Fibroblast of lung (primary cell): ENCODE data around the gene EIF2D. TPM values are rescaled to one million over a fixed set of nuclear protein-coding genes. Genes with fewer than 3 reads are reported as not detected.

Source experiments
- DNase-seq, 2 donors: peaks; one replicate each; pipeline versions ENCODE4 v3.0.0 to v3.0.0-alpha.2; 2010; ENCODE audit warnings: low read depth in 2 of 2
- H2AFZ ChIP-seq: 2 replicates; pipeline ENCODE4 v1.5.1; 2012; ENCODE audit warnings: low read length, control low read depth, inconsistent platforms
- H3K27ac ChIP-seq: 2 replicates; pipeline ENCODE4 v1.5.1; 2011; ENCODE audit warnings: low read length, control low read depth; ENCODE audit not compliant: insufficient read depth
- H3K27me3 ChIP-seq: 2 replicates; pipeline ENCODE4 v1.5.1; 2011; ENCODE audit warnings: mild to moderate bottlenecking, low read length; ENCODE audit not compliant: control insufficient read depth, insufficient read depth
- H3K36me3 ChIP-seq: 2 replicates; pipeline ENCODE4 v1.5.1; 2011; ENCODE audit warnings: low read length; ENCODE audit not compliant: control insufficient read depth, insufficient read depth
- H3K4me1 ChIP-seq: 2 replicates; pipeline ENCODE4 v1.5.1; 2011; ENCODE audit warnings: low read length; ENCODE audit not compliant: control insufficient read depth, insufficient read depth; ENCODE audit errors: extremely low read depth
- H3K4me2 ChIP-seq: 2 replicates; pipeline ENCODE4 v1.5.1; 2011; ENCODE audit warnings: low read length, control low read depth; ENCODE audit not compliant: insufficient read depth; ENCODE audit errors: extremely low read depth
- H3K4me3 ChIP-seq, 4 experiments: fragments of 200-600 bp in 1 of 4; sonication (generic) in 1 of 4; replicated peaks in 1 of 4; 2 replicates each; pipeline ENCODE4 v1.5.1; 2011 to 2016; ENCODE audit warnings: low read length in 4 of 4, low read depth in 3 of 4, mild to moderate bottlenecking in 3 of 4, control low read depth in 2 of 4, inconsistent platforms in 1 of 4, mixed read lengths in 1 of 4; ENCODE audit not compliant: insufficient read depth in 1 of 4; ENCODE audit errors: control extremely low read depth in 1 of 4
- H3K79me2 ChIP-seq: 2 replicates; pipeline ENCODE4 v1.5.1; 2012; ENCODE audit warnings: mild to moderate bottlenecking, low read length, inconsistent platforms; ENCODE audit not compliant: control insufficient read depth, insufficient read depth
- H3K9ac ChIP-seq: 2 replicates; pipeline ENCODE4 v1.5.1; 2011; ENCODE audit warnings: mild to moderate bottlenecking, low read length, control low read depth; ENCODE audit not compliant: insufficient read depth
- H3K9me3 ChIP-seq: 2 replicates; pipeline ENCODE4 v1.5.1; 2012; ENCODE audit warnings: low read depth, low read length; ENCODE audit not compliant: control insufficient read depth, insufficient read depth
- H4K20me1 ChIP-seq: 2 replicates; pipeline ENCODE4 v1.5.1; 2011; ENCODE audit warnings: low read length; ENCODE audit not compliant: control insufficient read depth, insufficient read depth; ENCODE audit errors: extremely low read depth
- CTCF ChIP-seq, 2 donors: IDR thresholded peaks in 1 of 2; conservative IDR thresholded peaks in 1 of 2; 1 replicate in 1 of 2; 2 replicates in 1 of 2; pipeline ENCODE4 v1.5.1; 2011 to 2012; ENCODE audit warnings: low read length in 2 of 2, control low read depth in 1 of 2, inconsistent platforms in 1 of 2, low read depth in 1 of 2, mild to moderate bottlenecking in 1 of 2
- EZH2 ChIP-seq: IDR thresholded peaks from 2 replicates; pipeline ENCODE4 v1.5.1; 2012; ENCODE audit warnings: low read length, control low read depth, mild to moderate bottlenecking; ENCODE audit errors: missing control alignments
- polyA plus RNA-seq, 2 donors: library from polyadenylated mRNA; depleted of rRNA in 1 of 2; stranded (reverse) in 1 of 2; unstranded in 1 of 2; fragments of >200 nt; gene quantifications; 2 replicates each; pipeline ENCODE4 v1.2.1, GENCODE V29; 2011 to 2012; ENCODE audit warnings: missing spikeins in 1 of 2
- total RNA-seq: library from RNA; depleted of rRNA; stranded (reverse); fragments of >200 nt; gene quantifications from 2 replicates; pipeline ENCODE4 v1.2.1, GENCODE V29; 2014

EIF2D gene
- total and polyA plus RNA-seq, 2 donors (not counting 1 experiment from before 2014, with no cell fraction given): 53.0 to 59.8 TPM

GRCh38 chr1:206572835-206573234, 39.4 kb downstream of the EIF2D start:
- TF ChIP-seq CTCF (conservative IDR thresholded peaks at IDR 0.05 in 1 of 2, IDR thresholded peaks at IDR 0.05 in 1 of 2; ENCODE audit: low read depth in 1 of 2, low read length in 2 of 2): no peak
- no peak for TF ChIP-seq EZH2
- no peaks in the 10 kb centered on the region for H3K79me2 ChIP-seq
- H3K9me3 ChIP-seq: no peaks in the 10 kb centered on the region
- H3K4me2 ChIP-seq: no peak overlapping the region
- H3K4me3 ChIP-seq: no peak overlapping the region
- H3K9ac ChIP-seq: no peak overlapping the region
- no peak for DNase-seq
- no peaks in the 10 kb centered on the region for H3K4me1 ChIP-seq
- no peak overlapping the region for H3K27ac ChIP-seq
- no peaks in the 10 kb centered on the region for H3K36me3 ChIP-seq
- no peaks in the 10 kb centered on the region for H4K20me1 ChIP-seq
- H3K27me3 ChIP-seq: no peaks in the 10 kb centered on the region
- H2AFZ ChIP-seq: no peak overlapping the region

GRCh38 chr1:206570529-206570928, 41.7 kb downstream of the EIF2D start:
- Histone ChIP-seq H3K36me3 (no peaks in the 10 kb centered on the region), H3K27me3 (no peaks in the 10 kb centered on the region), H3K4me2 (no peak overlapping the region), H3K9ac (no peak overlapping the region), H3K4me1 (no peaks in the 10 kb centered on the region), H3K4me3 (no peak overlapping the region), H3K79me2 (no peaks in the 10 kb centered on the region), H3K9me3 (no peaks in the 10 kb centered on the region), H2AFZ (no peak overlapping the region), H3K27ac (no peak overlapping the region), H4K20me1 (no peaks in the 10 kb centered on the region)
- peak in 1 of 2 donors; percentile 27 for DNase-seq
- TF ChIP-seq EZH2 (no peak), CTCF (conservative IDR thresholded peaks at IDR 0.05 in 1 of 2, IDR thresholded peaks at IDR 0.05 in 1 of 2; ENCODE audit: low read depth in 1 of 2, low read length in 2 of 2) (no peak)

- Histone ChIP-seq H3K79me2 (no peaks in the 10 kb centered on the region), H3K9me3 (no peaks in the 10 kb centered on the region), H4K20me1 (no peaks in the 10 kb centered on the region), H3K27ac (no peak overlapping the region), H3K36me3 (no peaks in the 10 kb centered on the region), H3K9ac (no peak overlapping the region), H3K4me2 (no peak overlapping the region), H3K4me1 (no peaks in the 10 kb centered on the region), H3K27me3 (no peaks in the 10 kb centered on the region), H3K4me3 (no peak overlapping the region), H2AFZ (no peak overlapping the region)
- no peak for DNase-seq
- TF ChIP-seq CTCF (conservative IDR thresholded peaks at IDR 0.05 in 1 of 2, IDR thresholded peaks at IDR 0.05 in 1 of 2; ENCODE audit: low read depth in 1 of 2, low read length in 2 of 2): no peak
- TF ChIP-seq EZH2: no peak
These were observed 42.7 kb downstream of the EIF2D start for GRCh38 chr1:206569556-206569955.
